Neural progenitor cell (in vitro differentiated cells): ENCODE data around the gene DTWD2. TPM values are rescaled to one million over a fixed set of nuclear protein-coding genes. Genes with fewer than 3 reads are reported as not detected.

Experiments used
- DNase-seq: peaks from one replicate; pipeline ENCODE4 v3.0.0-alpha.2; 2016; ENCODE audit warnings: low spot score
- H2AFZ ChIP-seq: fragments of 200-600 bp; sonication (generic); replicated peaks from 2 replicates; pipeline ENCODE4 v1.6.1; 2016; ENCODE audit warnings: antibody characterized with exemption
- H3F3A ChIP-seq: fragments of 200-600 bp; sonication (generic); 2 replicates; pipeline ENCODE4 v1.6.1; 2016; ENCODE audit warnings: antibody characterized with exemption, low read depth
- H3K27ac ChIP-seq: fragments of 200-600 bp; sonication (generic); 2 replicates; pipeline ENCODE4 v1.5.1; 2016; ENCODE audit warnings: mild to moderate bottlenecking
- H3K27me3 ChIP-seq: fragments of 200-600 bp; sonication (generic); 2 replicates; pipeline ENCODE4 v1.6.1; 2016; ENCODE audit warnings: mild to moderate bottlenecking, moderate library complexity
- H3K36me3 ChIP-seq: fragments of 200-600 bp; sonication (generic); 2 replicates; pipeline ENCODE4 v1.5.1; 2016
- H3K4me1 ChIP-seq: fragments of 200-600 bp; sonication (generic); 2 replicates; pipeline ENCODE4 v1.6.1; 2016; ENCODE audit warnings: mixed run types
- H3K4me2 ChIP-seq: fragments of 200-600 bp; sonication (generic); 2 replicates; pipeline ENCODE4 v1.6.1; 2016
- H3K4me3 ChIP-seq: fragments of 200-600 bp; sonication (generic); 2 replicates; pipeline ENCODE4 v1.5.1; 2016
- H3K79me2 ChIP-seq: fragments of 200-600 bp; sonication (generic); 2 replicates; pipeline ENCODE4 v1.6.1; 2016; ENCODE audit warnings: low read depth
- H3K9ac ChIP-seq: fragments of 200-600 bp; sonication (generic); 2 replicates; pipeline ENCODE4 v1.6.1; 2016
- H3K9me3 ChIP-seq: fragments of 200-600 bp; sonication (generic); 2 replicates; pipeline ENCODE4 v1.5.1; 2016; ENCODE audit warnings: low read depth
- H4K20me1 ChIP-seq: fragments of 200-600 bp; sonication (generic); 2 replicates; pipeline ENCODE4 v1.6.1; 2016; ENCODE audit warnings: low read depth
- H3K27ac Mint-ChIP-seq: 3 replicates; pipeline ENCODE4 v1.8.0; 2021; ENCODE audit warnings: mixed read lengths
- H3K27me3 Mint-ChIP-seq: 2 replicates; pipeline ENCODE4 v1.8.0; 2022; ENCODE audit warnings: low read depth, mild to moderate bottlenecking, inconsistent platforms, moderate library complexity, mixed read lengths; ENCODE audit not compliant: insufficient read depth
- H3K36me3 Mint-ChIP-seq: 3 replicates; pipeline ENCODE4 v1.8.0; 2021; ENCODE audit warnings: mixed read lengths
- H3K4me1 Mint-ChIP-seq: 3 replicates; pipeline ENCODE4 v1.8.0; 2021; ENCODE audit warnings: mixed read lengths
- H3K4me3 Mint-ChIP-seq: 3 replicates; pipeline ENCODE4 v1.8.0; 2021; ENCODE audit warnings: mild to moderate bottlenecking, moderate library complexity, mixed read lengths
- H3K9me3 Mint-ChIP-seq: 3 replicates; pipeline ENCODE4 v1.8.0; 2020; ENCODE audit warnings: mixed read lengths
- CTCF ChIP-seq: fragments of 200-600 bp; sonication (generic); IDR thresholded peaks from 2 replicates; pipeline ENCODE4 v1.5.1; 2017; ENCODE audit warnings: antibody characterized with exemption, mild to moderate bottlenecking
- EZH2 ChIP-seq: fragments of 200-600 bp; sonication (generic); IDR thresholded peaks from 2 replicates; pipeline ENCODE4 v1.6.1; 2017; ENCODE audit warnings: antibody characterized with exemption, mild to moderate bottlenecking, moderate library complexity
- EZH2phosphoT487 ChIP-seq: fragments of 200-600 bp; sonication (generic); IDR thresholded peaks from 2 replicates; pipeline ENCODE4 v1.6.1; 2017; ENCODE audit warnings: antibody characterized with exemption
- total RNA-seq: library from RNA; depleted of rRNA; stranded (reverse); fragments of >200 nt; gene quantifications from 2 replicates; pipeline ENCODE4 v1.2.3, GENCODE V29; 2015; ENCODE audit warnings: low replicate concordance

DTWD2 gene
- total RNA-seq, 1 donor from 2014 or later: 10.4 TPM

- Histone ChIP-seq H3K9me3 (no peaks in the 10 kb centered on the region), H3K4me2 (no peak overlapping the region), H3F3A (no peaks in the 10 kb centered on the region), H3K27ac (no peak overlapping the region), H3K27me3 (no peaks in the 10 kb centered on the region), H3K4me1 (no peaks in the 10 kb centered on the region), H4K20me1 (no peaks in the 10 kb centered on the region), H3K9ac (no peak overlapping the region), H3K4me3 (no peak overlapping the region), H3K79me2 (no peaks in the 10 kb centered on the region), H3K36me3 (no peaks in the 10 kb centered on the region), H2AFZ (no peak overlapping the region)
- Mint-ChIP-seq H3K36me3 (no peaks in the 10 kb centered on the region), H3K27ac (no peak overlapping the region), H3K27me3 (no peaks in the 10 kb centered on the region), H3K4me3 (no peak overlapping the region), H3K9me3 (no peaks in the 10 kb centered on the region), H3K4me1 (no peaks in the 10 kb centered on the region)
- DNase-seq: no peak
- no peak for TF ChIP-seq EZH2phosphoT487
- no peak for TF ChIP-seq EZH2
- no peak for TF ChIP-seq CTCF
Observed at GRCh38 chr5:119017994-119018393, 29.6 kb upstream of the DTWD2 start.

DNA sequence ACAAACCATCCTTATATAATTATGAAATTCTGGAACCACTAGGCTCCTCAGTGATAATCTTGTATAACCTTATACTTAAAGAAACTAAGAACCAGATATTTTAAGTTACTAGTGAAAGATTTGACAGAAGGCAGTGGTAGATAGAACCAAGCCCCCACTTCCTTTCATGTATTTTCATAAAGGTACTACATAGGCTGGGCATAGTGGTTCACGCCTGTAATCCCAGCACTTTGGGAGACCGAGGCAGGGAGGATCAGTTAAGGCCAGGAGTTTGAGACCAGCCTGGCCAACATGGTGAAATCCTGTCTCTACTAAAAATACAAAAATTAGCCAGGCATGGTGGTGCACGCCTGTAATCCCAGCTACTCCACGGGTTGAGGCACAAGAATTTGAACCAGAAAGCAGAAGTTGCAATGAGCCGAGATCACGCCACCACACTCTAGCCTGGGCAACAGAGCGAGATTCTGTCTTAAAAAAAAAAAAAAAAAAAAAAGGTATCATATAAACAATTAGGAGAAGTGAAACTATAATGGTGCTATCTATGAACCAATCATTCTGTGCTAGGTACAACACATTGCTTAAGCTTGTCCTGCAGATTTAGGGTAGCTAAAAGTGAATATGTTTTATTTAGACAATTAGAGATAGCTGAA is 27.9 kb upstream of the DTWD2 start:
- TF ChIP-seq EZH2phosphoT487 (no peak), CTCF (no peak), EZH2 (no peak)
- Mint-ChIP-seq H3K4me3 (no peak overlapping the region), H3K27me3 (no peaks in the 10 kb centered on the region)

DNA sequence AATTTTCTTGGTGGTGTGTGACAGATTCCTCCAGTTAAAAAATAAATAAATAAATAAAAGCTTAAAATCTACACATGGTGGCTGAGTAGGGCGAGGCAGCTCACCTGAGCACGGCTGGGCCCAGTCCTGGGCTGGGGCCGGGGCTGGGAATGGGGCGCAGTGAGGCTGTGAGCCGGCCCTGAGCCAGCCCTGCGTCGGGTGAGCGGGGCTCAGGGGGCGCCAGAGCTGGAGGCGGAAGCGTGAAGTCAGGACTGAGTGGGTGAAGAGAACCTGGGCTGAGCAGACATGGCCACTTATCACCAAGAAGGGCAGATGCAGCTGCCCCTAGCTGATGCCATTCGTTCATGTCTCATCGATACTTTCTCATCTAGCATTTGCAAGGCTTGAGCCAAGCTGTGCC is 22.8 kb upstream of the DTWD2 start:
- Histone ChIP-seq H3K36me3 (no peaks in the 10 kb centered on the region), H3K9ac (no peak overlapping the region), H3K4me1 (no peaks in the 10 kb centered on the region), H3K79me2 (no peaks in the 10 kb centered on the region), H4K20me1 (no peaks in the 10 kb centered on the region), H3K4me3 (no peak overlapping the region), H3K27me3 (no peaks in the 10 kb centered on the region), H3K4me2 (no peak overlapping the region), H3K27ac (no peak overlapping the region), H2AFZ (no peak overlapping the region), H3F3A (no peaks in the 10 kb centered on the region), H3K9me3 (no peaks in the 10 kb centered on the region)
- TF ChIP-seq EZH2: no peak
- no peak for TF ChIP-seq EZH2phosphoT487
- TF ChIP-seq CTCF: no peak
- H3K27me3 Mint-ChIP-seq: no peaks in the 10 kb centered on the region
- H3K27ac Mint-ChIP-seq: no peak overlapping the region
- no peak overlapping the region for H3K4me3 Mint-ChIP-seq
- no peaks in the 10 kb centered on the region for H3K9me3 Mint-ChIP-seq
- H3K4me1 Mint-ChIP-seq: no peaks in the 10 kb centered on the region
- no peaks in the 10 kb centered on the region for H3K36me3 Mint-ChIP-seq
- no peak for DNase-seq

More for the DNA sequence above, 27.9 kb upstream of the DTWD2 start:
- H2AFZ ChIP-seq: no peak overlapping the region
- Mint-ChIP-seq H3K9me3 (no peaks in the 10 kb centered on the region), H3K4me1 (no peaks in the 10 kb centered on the region), H3K27ac (no peak overlapping the region), H3K36me3 (no peaks in the 10 kb centered on the region)
- H4K20me1 ChIP-seq: no peaks in the 10 kb centered on the region
- H3K27ac ChIP-seq: no peak overlapping the region
- H3K9ac ChIP-seq: no peak overlapping the region
- H3K4me3 ChIP-seq: no peak overlapping the region
- no peak overlapping the region for H3K4me2 ChIP-seq
- no peaks in the 10 kb centered on the region for H3K79me2 ChIP-seq
- no peaks in the 10 kb centered on the region for H3K9me3 ChIP-seq
- no peak for DNase-seq
- no peaks in the 10 kb centered on the region for H3K36me3 ChIP-seq
- no peaks in the 10 kb centered on the region for H3F3A ChIP-seq
- H3K27me3 ChIP-seq: no peaks in the 10 kb centered on the region
- H3K4me1 ChIP-seq: no peaks in the 10 kb centered on the region
